DMS 273 (cell line): ENCODE results near the gene HIGD1A.

Source experiments
- DNase-seq: peaks from one replicate; lab custom pipeline; 2025; ENCODE audit not compliant: unreplicated experiment; lab: John Stamatoyannopoulos, UW

Gene HIGD1A

DNA sequence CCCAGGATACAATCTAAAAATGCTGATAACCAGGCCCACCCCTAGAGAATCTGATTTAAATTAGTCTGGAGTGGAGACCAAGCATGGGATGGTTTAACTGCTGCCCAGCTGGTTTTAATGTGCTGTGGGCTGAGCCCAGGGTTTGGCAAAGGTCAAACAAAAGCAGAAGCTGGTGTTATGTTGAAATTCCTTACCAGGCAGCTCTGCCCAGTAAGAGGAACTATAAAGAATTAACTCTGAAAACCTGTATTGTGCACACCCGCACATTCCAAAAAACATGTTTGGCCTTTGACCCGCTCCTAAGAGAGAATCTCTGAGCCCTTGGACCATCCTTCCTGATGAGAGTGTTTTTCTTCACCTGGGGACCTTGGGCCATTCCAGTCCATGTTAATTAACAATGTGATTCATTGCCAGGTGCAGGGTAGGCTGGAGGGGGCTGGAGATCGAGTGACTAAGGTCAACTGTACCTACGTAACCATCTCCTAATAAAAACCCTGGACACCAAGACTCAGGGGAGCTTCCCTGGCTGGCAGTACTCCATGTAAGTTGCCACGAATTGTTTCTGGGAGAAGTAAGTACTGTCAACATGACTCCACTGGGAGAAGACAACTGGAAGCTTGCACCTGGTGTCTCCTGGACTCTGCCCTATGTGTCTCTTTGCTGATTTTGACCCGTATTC, 42.1 kb downstream of the HIGD1A start:
- DNase-seq: no peak

DNA sequence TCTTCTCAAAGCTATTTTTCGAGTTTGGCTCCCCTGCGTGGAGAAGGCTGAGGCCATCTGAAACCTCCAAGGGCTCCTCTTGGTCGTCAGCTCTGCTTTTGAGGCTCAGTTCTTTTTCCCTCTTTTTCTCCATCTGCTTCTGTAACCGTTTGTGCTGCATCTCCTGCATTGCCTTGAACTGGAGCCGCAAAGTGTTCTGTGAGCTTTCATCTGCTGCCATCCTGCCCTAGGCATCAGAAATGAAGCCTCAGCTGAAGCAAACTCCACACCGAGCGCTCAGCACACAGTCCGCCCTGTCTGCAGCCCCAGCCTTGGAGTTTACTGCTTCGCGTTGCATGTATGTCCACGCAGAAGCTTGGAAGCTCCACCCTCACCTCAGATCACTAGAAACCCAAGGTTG, 46.2 kb downstream of the HIGD1A start:
- no peak for DNase-seq

DNA sequence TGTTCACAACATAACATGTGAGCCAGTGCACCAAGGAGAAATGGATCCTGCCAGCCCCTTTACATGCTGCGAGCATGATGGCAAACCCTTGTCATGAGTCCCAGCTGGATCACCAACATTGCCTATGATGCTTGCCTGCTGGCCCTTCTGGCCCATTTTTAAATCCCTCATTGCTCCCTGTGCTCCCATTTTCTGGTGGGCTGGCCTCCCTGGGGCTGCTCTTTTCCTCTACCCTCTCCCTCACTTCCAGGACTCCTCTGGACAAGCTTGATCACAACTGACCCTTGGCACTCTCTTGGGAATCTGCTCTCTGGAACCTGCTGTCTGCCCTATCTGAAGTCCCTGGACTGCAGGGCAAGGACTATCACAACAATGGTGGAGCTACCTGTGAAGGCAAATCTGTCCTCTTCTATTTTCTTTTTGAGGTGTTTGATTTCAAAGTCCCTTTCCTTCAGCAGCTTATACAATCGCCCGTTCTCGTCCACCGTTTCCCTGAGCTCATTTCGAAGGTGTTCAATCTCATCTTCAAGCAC, 47.5 kb downstream of the HIGD1A start:
- DNase-seq: no peak

DNA sequence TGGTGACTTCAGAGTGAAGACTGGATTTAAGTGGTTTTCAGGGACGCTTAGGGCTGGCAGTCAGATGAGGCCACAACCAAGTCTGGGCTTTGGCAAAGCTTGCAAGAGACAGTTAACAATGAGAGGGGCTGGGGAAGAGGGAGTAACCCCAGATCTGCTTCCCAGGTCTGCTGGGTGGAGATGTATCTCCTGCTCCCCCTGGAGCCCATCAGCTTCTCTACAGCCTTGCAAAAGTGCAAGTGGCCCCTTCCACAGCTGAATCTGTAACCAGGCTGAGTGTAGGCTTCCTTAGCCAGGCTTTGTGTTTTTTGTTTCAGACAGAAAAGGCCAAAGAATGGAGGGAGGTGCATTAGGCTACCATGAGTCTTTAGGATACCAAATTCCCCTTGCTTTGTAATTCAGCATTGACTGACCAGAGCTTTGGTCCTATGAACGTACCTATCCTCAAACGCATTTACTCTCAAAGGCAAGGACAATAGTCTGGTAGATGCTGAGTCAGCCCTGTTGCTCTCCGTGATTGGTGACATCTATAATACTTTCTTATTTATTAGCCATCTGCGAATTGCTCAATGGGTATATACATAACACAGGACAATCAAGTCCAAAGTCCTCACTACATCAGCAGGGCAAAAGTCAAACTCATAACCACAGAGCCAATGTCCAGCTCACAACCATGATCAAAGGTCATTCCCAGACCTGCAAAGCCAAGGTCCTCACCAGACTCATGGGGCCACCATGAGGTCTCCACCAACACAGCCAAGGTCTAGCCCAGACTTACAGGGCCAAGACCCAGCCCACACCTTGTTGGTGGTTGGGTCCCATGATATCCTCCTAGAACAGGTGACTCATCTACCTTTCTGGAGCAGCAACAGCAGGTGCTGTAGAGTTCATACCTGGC, 48.4 kb downstream of the HIGD1A start:
- DNase-seq: peak; percentile 43

DNA sequence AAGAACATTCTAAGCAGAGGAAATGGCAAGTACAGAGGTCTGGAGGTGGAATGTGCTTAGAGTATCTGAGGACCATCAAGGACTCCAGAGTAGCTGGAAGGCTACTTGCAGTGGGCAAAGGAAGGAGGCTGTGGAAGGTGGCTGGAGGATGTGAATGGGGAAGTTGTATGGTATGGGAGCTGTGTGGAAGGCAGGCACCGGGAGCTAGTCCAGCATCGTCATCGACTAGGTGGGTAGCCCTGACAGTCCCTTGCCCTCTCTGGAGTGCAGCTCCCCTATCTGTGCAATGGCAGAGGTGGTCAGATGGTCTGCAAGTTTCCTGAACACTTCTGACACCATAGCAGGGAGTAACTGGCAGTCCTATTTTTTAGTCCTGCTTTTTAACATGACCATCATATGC, 50.5 kb downstream of the HIGD1A start:
- no peak for DNase-seq

DNA sequence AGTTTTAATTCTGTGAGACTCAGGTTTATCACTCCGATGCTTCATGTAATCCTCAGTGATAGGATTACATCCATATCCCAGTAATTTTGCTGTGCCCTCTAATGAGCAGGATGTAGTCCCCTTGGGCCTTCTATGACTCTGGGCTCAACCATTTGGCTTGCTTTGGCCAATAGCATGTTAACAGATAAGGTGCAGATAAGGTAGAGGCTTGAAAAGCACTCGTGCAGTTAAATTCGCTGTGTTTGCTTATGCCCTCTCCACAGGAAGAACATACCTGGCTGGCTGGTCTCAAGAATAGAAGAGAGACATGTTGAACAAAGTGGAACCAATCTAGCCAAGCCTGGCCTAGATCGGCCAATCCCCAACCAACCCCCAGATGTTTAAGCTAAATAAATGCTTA, 51.3 kb downstream of the HIGD1A start:
- no peak for DNase-seq

DNA sequence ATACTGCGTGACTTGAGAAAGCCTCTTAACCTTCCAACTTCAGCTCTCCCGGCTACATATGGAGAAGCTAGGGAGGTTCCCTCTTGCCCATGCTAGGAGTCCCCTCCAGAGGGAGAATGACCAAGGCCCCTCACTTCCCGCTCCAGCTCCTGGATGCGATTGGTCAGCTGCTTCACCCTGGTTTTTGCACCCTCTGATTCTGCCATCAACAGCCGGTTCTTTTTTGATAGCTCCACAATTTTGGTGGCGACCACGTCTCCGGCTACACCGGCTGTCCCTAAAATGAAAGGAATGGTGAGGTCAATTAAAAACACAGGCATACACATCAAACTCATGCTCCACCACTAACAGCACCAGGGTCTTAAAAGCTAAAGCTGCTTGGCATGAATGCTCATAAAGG, 51.8 kb downstream of the HIGD1A start:
- DNase-seq: no peak

DNA sequence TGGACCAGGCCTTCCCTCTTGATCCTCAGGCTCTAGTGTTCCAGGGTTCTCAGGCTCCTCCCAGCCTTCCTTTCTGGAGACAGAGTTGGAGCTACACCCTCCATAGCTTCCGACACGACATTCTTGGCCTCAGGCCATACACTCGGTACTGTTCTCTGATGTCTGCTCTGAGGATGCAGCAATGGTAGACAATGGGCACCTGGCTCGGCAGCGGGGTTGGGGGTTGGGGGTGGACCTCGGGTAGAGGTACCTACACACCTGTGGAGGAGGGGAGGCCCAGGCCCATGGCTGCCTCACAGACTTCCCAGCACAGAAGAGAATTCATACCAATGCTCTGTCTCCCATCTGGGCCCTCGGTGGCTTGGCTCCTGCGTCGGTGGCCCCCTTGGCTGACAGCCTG, 52.7 kb downstream of the HIGD1A start:
- DNase-seq: no peak

DNA sequence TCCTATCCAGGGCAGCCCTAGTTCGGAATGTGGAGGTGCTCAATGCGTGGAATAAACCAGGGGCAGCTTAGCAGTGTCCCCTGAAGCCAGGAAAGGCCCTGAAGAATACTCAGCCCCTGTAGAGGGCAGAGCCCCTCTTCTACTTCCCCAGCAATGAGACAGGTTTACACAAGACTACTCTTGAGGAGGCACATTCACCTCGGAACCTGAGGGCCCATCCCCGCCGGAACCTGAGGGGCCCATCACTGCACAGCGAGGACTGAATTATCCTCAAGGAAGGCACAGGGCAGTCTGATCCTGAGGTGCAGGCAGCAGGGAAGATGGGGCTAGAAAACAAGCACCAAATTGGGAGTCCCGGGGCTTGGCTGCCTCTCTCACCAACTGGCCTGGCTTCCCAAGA, 53.5 kb downstream of the HIGD1A start:
- no peak for DNase-seq

DNA sequence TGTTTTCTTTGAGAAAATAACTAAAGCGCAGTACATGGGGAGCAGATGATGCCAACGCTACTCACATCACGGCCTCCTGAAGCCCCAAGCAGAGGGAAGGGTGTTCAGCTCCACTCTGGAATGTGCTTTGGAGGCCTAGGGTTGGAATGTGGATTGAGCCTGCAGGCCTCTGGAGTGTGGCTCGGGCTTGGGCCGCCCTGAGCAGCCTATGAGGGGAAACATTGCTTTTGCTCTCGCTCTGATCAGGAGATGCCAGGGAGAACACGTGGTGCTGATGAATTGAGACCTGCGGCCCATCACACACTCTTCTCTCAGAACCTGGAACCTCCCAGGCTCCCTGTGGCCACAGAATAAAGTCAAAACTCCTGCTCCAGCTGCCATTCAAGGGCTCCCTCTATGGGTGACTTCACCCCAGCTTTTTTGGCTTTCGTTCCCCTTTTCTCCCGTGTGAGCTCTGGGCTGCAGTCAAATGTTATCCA, 54.5 kb downstream of the HIGD1A start:
- DNase-seq: peak; percentile 48

DNA sequence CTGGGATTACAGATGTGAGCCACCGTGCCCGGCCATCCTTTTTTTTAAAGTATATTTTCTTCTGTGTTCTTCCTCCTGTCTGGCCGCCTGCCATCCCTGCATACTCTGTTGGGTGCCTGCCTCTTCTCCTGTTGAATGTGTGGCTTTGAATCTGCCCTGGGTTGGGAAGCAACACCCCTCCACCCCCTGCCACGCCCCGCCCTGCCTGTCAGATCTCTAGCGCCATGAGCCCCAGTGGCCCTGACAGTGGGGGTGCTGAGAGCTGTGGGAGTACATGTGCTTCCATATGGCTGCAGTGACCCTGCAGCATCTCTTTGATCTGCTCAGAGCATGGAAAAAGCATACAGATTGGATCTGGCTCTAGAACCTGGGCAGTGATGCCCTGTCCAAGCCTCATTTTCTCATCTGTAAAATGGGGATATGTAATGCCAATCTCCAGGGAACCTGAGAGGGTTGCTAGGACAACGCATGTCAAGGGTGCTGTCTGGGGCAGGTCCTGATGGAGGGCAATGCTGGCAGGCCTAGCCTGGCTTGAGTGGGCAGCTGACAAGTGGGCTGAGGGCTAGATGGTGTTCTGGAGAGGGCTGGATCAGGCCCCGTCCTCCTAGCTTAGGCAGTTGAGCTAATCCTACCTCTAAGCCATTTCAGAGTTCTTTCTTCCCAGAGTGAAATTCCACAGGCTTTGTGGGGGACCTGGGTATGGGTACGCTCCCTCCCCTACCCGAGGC, 55.1 kb downstream of the HIGD1A start:
- DNase-seq: no peak

DNA sequence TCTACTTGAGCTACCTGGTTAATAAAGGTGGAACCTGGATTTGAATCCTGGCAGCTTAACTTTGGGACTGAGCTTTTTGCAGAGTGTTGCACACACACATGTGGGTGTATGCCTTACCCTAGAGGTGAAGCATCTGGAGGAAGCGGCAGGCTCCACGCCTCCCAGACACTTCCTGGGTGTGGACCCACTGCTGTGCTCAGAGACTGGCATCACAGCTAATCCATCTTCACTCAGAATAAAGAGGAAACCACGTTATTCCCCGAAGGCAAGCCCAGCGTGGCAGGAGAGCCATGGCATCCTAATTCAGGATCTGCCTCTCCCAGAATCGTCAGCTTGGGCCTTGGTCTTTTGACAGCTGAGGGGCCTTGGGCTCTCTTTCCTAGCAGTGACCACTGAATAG, 56.7 kb downstream of the HIGD1A start:
- DNase-seq: no peak

DNA sequence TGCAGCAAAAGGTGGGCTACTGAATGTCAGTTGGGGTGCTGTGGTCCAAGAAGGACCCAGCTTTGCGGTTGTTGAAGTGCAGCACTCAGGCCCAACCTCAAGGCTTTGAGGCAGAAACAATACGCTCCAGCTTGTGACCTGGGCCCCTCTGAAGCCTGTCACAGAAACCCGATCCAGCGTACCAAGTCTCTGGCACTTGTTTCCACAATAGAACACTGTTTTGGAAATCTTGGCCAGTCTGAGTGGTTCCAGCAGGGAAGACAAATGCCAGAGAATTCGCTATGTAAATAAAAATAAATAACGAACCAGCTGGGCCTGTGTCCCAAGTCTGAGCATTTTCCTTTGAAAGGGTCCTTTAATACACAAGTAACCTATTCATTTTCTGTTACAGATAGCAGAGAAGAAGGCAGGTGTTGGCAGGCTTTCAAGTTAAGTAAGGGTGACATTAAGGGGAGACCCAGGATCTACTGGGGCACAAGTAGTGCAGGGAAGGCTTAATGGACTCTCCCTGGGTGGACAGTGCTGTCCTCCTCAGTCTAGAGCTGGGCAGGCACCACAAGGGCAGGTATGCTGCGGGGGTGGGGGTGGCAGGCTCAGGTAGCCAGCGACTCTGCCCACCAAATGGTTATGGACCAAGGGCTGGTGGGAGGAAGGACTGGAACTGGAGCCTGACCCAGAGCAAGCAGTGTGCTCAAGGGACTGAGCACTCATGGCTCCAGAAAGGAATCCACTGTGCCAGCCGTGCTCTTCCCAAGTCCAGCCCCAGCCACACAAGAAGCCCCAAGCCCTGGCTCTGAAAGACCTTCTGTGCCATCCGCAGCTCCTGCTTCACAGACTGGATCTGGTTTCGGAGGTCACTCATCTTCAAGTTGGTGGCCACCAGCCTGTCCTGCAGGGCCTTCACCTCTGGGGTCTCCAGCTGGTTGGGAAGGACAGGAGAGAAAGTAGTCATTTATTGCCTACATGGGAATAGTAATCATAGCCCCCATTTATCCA, 57.5 kb downstream of the HIGD1A start:
- DNase-seq: peak; percentile 10

DNA sequence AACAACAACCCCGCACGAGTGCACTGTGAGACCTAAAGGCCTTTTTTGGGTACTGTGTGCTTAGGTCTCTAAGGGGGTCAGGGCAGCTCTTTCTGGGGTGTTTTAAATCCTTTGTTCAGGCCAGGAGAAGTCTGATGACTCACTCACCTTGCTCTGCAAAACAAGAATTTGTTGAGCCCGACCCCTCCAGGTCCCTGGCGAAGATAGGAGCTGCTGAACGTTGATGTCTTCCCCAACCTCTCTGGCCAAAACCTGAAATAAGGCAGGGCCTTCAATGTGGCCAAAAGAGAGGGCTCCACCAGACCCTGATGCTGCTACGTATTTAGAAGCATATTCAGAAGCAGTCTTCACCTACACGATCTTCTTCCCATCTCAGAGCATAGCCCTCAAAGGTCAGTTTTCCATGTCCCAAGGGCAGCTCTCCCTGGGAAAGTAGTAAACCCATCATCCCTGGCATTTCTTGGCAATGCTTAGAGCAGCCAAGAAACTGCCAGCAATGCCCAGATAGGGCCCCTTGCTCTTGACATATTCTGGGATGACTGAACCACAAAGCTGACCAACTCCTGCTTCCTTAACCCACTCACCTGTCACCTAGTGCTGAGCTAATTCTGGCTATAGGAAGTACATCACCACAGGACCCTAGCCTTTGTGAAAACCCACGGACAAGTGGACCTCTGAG, 58.4 kb downstream of the HIGD1A start:
- DNase-seq: no peak

DNA sequence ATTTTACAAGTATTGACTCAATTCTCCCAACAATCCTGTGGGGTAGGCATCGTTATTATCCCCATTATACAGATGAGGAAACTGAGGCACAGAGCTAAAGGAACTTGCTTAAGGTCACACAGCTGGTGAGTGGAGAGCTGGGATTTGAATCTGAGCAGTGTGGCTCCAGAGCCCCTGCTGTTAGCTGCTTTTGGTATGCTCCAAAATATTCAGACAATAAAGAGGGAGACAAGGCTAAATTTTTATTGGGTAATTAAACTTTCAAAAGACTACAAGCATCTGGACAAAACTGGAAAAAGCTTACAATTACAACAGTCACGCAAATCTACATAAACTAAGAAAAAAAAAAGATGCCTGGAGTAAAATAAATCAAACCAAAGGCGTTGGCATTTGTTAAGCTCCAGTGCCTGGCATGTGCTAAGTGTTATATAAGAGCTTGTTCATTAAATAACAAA, 59.0 kb downstream of the HIGD1A start:
- no peak for DNase-seq

DNA sequence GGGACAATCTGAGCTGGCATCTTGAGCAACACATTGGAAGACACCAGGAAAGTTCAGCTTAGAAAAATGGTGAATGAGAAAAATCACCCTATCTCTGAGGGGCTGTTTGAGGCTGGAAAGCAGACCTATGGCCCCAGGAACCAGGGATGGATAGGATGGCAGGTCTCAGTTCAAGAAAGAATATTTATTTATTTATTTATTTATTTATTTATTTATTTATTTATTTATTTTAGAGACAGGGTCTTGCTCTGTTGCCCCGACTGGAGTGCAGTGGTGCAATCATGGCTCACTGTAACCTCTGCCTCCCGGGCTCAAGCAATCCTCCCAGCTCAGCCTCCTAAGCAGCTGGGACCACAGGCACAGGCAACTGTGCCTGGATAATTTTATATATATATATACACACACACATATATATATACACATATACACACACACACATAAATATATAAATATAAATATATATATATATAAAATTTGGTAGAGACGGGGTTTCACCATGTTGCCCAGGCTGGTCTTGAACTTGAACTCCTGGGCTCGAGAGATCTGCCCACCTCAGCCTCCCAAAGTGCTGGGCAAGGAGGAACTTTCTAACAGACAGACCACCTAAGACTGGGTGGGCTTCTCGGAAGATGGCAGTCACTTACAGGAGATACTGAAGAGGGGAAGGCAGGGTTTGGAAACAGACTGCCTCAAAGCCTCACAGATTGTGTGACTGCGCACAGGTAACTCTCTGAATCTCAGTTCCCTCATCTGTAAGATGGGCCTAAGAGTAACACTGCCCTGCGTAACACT, 60.9 kb downstream of the HIGD1A start:
- no peak for DNase-seq

DNA sequence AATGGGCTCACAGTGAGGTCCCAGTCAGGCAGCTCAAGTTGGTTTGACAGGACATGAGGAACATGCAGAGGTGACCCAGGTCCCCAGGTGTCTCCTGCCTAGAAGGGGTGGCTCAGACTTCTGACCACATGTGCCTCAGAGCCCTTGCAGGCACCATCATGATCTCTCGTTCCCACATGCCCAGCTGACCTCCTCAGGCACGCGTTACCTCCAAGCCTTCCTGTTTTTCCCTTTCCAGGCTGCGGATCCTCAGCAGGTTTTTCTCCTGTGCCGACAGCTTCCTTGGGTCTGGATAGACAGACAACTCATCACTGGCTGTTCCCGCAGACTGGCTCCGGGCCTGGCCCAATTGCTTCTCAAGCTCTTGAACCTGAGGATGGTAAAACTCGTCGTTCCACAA, 61.6 kb downstream of the HIGD1A start:
- DNase-seq: no peak

DNA sequence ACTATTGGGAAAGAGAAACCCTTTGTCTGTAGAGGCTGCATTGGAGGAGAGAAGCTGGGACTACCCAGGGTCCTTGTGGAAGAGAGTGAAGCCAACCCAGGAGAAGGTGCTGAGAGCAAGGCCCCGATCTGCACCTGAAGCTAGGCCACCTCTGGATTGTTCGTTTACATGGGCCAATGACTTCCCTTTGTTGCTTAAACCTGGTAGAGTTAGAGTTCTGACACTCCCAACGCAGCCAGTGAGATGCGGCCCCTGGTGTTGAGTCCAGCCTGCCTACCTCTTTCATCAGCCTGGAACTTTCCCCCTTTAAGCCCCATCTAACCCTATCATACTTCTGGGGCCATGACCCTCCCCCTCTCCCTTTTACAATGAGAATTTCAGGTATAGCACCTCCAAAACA, 62.0 kb downstream of the HIGD1A start:
- DNase-seq: no peak

DNA sequence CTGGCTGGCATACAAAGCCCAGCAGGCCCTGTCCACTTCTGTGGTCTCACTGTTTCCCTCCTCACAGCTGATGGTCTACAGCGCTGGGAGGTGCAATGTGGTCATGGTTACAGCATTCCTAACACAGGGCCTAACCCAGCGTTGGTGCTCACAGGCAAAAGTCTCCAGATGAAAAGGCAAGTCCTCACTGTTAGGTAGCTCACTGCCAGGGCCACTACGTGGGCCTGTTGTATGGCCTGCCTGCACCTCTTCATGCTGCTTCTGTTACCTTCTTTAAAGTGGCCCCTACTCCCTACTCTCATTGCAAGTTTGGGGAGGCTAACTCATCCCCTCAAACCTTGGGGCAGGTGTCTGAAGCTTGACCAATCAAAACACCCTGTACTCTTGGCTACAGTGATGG, 62.5 kb downstream of the HIGD1A start:
- no peak for DNase-seq
